SU-DHL-6 (cell line): ENCODE data around the gene DEF6.
A peak's percentile ranks its signal among the peaks of the same experiment; 100 is the strongest.

Experiments used
- H2AFZ ChIP-seq: fragments of 200-600 bp; sonication (generic); 2 replicates; pipeline ENCODE4 v1.6.1; 2014; ENCODE audit warnings: low read depth, mild to moderate bottlenecking, moderate library complexity, mixed read lengths, antibody characterized with exemption, low read length; ENCODE audit not compliant: severe bottlenecking
- H3F3A ChIP-seq: fragments of 200-600 bp; shearing (Covaris generic); 2 replicates; pipeline ENCODE4 v1.6.0; 2016; ENCODE audit warnings: antibody characterized with exemption, mild to moderate bottlenecking; ENCODE audit not compliant: insufficient read depth
- H3K27ac ChIP-seq: fragments of 200-600 bp; sonication (generic); 2 replicates; pipeline ENCODE4 v1.5.1; 2016; ENCODE audit warnings: low read depth, mild to moderate bottlenecking, low read length, moderate library complexity, mixed read lengths
- H3K27me3 ChIP-seq: fragments of 200-600 bp; sonication (generic), shearing (Covaris generic); 2 replicates; pipeline ENCODE4 v1.6.0; 2014; ENCODE audit warnings: mild to moderate bottlenecking, low read length
- H3K36me3 ChIP-seq: fragments of 200-600 bp; sonication (generic); 2 replicates; pipeline ENCODE4 v1.6.1; 2014; ENCODE audit warnings: mild to moderate bottlenecking, low read length, mixed read lengths
- H3K4me2 ChIP-seq: fragments of 300-600, 200-600 bp; shearing (Covaris generic), sonication (generic); 2 replicates; pipeline ENCODE4 v1.6.0; 2014; ENCODE audit warnings: low read length, low read depth, mild to moderate bottlenecking; ENCODE audit not compliant: poor library complexity, severe bottlenecking
- H3K4me3 ChIP-seq: fragments of 200-600 bp; sonication (generic); 2 replicates; pipeline ENCODE4 v1.5.1; 2014; ENCODE audit warnings: antibody characterized with exemption, low read length, mild to moderate bottlenecking, mixed read lengths; ENCODE audit not compliant: insufficient read depth, poor library complexity, severe bottlenecking
- H3K79me2 ChIP-seq: fragments of 200-600 bp; sonication (generic); 2 replicates; pipeline ENCODE4 v1.6.1; 2014; ENCODE audit warnings: mild to moderate bottlenecking, low read length, moderate library complexity; ENCODE audit not compliant: insufficient read depth
- H3K9ac ChIP-seq: fragments of 200-600 bp; sonication (generic); 2 replicates; pipeline ENCODE4 v1.7.0; 2014; ENCODE audit warnings: mild to moderate bottlenecking, low read length
- H3K9me2 ChIP-seq: fragments of 200-600 bp; sonication (generic); replicated peaks from 2 replicates; pipeline ENCODE4 v1.6.1; 2014; ENCODE audit warnings: low read length; ENCODE audit not compliant: insufficient read depth
- H3K9me3 ChIP-seq: fragments of 200-600 bp; sonication (generic); 2 replicates; pipeline ENCODE4 v1.6.1; 2014; ENCODE audit warnings: low read length, mixed read lengths; ENCODE audit not compliant: insufficient read depth
- H4K20me1 ChIP-seq: fragments of 200-600 bp; sonication (generic); 2 replicates; pipeline ENCODE4 v1.6.1; 2014; ENCODE audit warnings: low read depth, mild to moderate bottlenecking, antibody characterized with exemption, low read length, moderate library complexity, mixed read lengths
- EZH2phosphoT487 ChIP-seq: fragments of 200-600 bp; sonication (generic), shearing (Covaris generic); conservative IDR thresholded peaks from 2 replicates; pipeline ENCODE4 v1.6.1; 2018; ENCODE audit warnings: mild to moderate bottlenecking, antibody characterized with exemption, low read length, moderate library complexity, mixed read lengths
- TF ChIP-seq, protein P1 (sequence below): fragments of 200-600 bp; sonication (generic); IDR thresholded peaks from one replicate; pipeline ENCODE4 v1.5.1; 2017; ENCODE audit warnings: antibody characterized with exemption, mild to moderate bottlenecking, low read length, moderate library complexity; ENCODE audit not compliant: insufficient read depth, poor library complexity, severe bottlenecking

Gene DEF6

DNA sequence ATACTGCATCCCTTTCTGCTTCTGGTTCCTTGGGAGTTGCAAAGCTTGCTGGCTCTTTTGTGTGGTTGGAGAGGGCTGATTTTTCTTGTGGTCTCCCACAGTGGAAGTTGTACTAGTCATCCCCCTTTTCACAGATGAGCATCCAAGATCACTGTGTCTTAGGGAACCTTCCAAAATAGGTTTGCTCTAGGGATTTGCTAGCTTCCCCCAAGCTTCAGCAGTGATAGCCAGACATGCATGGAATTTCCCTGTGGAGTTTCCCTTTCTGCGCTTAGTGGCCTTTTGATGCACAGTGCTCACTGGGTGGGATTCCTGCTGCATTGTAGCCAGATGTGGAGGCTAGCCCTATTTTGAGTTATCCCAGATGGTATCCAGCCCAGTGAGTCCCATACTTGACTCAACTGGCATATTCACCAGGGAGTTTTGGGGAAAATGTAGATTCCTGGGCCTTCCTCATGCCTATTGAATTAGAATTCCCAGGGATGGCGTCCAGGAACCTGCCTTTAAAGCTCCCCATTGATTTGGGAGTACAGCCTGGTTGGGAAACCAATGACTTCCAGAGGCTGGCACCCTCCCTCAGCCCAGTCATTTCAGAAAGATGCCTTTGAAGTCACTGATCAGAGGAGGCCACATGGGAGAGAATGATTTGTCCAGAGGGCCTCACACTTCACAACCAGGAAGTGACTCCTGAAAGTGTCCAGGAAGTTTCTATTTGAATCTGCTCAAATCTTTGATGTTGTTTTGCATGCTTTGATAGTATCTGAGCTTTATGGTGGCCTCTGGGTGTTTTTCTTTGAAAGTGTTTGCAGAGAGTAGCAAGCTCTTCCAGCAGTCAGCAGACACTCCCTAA lies 70.6 kb downstream of the DEF6 start:
- TF ChIP-seq, protein P1, sequence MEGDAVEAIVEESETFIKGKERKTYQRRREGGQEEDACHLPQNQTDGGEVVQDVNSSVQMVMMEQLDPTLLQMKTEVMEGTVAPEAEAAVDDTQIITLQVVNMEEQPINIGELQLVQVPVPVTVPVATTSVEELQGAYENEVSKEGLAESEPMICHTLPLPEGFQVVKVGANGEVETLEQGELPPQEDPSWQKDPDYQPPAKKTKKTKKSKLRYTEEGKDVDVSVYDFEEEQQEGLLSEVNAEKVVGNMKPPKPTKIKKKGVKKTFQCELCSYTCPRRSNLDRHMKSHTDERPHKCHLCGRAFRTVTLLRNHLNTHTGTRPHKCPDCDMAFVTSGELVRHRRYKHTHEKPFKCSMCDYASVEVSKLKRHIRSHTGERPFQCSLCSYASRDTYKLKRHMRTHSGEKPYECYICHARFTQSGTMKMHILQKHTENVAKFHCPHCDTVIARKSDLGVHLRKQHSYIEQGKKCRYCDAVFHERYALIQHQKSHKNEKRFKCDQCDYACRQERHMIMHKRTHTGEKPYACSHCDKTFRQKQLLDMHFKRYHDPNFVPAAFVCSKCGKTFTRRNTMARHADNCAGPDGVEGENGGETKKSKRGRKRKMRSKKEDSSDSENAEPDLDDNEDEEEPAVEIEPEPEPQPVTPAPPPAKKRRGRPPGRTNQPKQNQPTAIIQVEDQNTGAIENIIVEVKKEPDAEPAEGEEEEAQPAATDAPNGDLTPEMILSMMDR, result no peak
- TF ChIP-seq EZH2phosphoT487, result no peak
- H3K4me3 ChIP-seq, result no peak overlapping the region
- no peak overlapping the region for H3K4me2 ChIP-seq
- no peak overlapping the region for H3K27ac ChIP-seq
- H3F3A ChIP-seq, result no peaks in the 10 kb centered on the region
- no peak overlapping the region for H2AFZ ChIP-seq
- H3K79me2 ChIP-seq, result no peaks in the 10 kb centered on the region
- H4K20me1 ChIP-seq, result no peaks in the 10 kb centered on the region
- no peaks in the 10 kb centered on the region for H3K9me2 ChIP-seq
- no peaks in the 10 kb centered on the region for H3K36me3 ChIP-seq
- H3K9me3 ChIP-seq, result no peaks in the 10 kb centered on the region
- H3K27me3 ChIP-seq, result no peaks in the 10 kb centered on the region
- H3K9ac ChIP-seq, result no peak overlapping the region

DNA sequence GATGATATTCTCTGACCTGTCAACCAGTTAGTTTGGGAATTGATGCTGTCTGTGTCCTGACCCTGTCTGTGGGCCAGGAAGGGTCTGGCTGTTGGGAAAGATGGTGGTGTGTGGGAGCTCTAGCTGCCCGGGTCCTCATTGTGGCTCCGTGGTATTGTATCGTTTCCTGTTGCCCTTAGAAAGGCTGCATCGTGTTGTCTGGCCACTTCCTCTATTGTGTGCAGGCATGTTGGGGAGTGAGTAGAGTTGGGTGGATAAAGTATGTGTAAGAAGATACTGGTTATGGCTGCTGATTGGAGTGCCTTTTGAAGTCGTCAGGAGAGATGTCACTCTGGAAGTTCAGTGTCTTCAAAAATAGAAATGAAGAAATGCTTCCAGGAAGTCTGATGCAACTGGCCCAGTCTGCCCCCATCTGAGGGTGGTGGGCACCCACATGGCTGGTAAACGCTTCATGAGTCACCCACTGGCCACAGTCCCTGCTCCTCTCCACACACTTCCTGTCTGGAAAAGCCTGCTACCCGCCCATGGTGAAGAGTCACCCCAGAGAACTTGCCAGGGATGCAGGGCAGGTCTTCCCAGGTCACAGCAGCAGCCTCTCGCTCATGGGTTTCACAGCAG lies 72.6 kb downstream of the DEF6 start:
- Histone ChIP-seq H4K20me1 (no peaks in the 10 kb centered on the region), H3F3A (no peaks in the 10 kb centered on the region), H3K27ac (no peak overlapping the region), H3K4me2 (peak overlapping the region; percentile 13), H3K27me3 (no peaks in the 10 kb centered on the region), H3K79me2 (no peaks in the 10 kb centered on the region), H3K9me3 (no peaks in the 10 kb centered on the region), H3K4me3 (no peak overlapping the region), H3K9ac (no peak overlapping the region), H3K9me2 (no peaks in the 10 kb centered on the region), H3K36me3 (no peaks in the 10 kb centered on the region), H2AFZ (no peak overlapping the region)
- TF ChIP-seq, protein P1, result no peak
- TF ChIP-seq EZH2phosphoT487, result no peak

DNA sequence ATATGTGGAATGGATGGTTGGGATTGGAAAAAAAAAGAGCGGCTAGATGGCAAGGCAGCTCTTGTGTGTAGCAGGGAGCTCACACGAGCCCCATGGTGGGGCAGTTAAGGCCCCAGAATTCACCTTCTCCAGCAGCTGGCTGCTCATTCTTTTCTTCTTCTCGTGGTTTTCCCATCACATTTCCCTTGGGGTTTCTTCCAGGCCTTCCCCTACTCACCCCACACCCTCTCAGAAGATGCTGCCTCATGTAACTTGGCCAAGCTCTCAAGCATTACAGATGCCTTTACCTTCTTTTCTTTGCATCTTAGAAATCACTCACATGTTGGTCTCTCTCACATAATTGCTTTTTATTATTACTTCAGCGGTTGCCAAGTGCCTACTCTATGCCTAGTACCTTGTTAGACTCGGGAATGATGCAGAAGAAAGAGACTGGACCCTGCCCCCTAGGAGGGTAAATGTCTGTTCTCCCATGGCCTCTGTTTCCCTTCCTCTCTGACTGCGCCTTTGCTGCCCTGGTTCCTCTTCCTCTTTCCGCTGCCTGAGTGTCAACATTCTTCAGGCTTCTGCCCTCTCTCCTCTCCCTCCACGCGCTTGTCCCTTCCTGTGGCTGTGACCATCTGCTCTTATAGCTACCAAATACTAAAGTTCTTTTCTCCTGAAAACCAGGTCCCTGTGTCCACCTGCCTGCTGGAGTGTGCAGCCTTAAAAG lies 73.3 kb downstream of the DEF6 start:
- H4K20me1 ChIP-seq, result no peaks in the 10 kb centered on the region
- H3F3A ChIP-seq, result no peaks in the 10 kb centered on the region
- H2AFZ ChIP-seq, result no peak overlapping the region
- no peak overlapping the region for H3K4me3 ChIP-seq
- TF ChIP-seq, protein P1, result no peak
- no peaks in the 10 kb centered on the region for H3K79me2 ChIP-seq
- H3K4me2 ChIP-seq, result no peak overlapping the region
- H3K36me3 ChIP-seq, result no peaks in the 10 kb centered on the region
- H3K9me2 ChIP-seq, result no peaks in the 10 kb centered on the region
- H3K9me3 ChIP-seq, result no peaks in the 10 kb centered on the region
- no peaks in the 10 kb centered on the region for H3K27me3 ChIP-seq
- H3K27ac ChIP-seq, result no peak overlapping the region
- H3K9ac ChIP-seq, result no peak overlapping the region
